HG02798 (cell line): Measurements from ENCODE around the gene RPL5.
A peak's percentile ranks its signal among the peaks of the same experiment; 100 is the strongest.
"Not testable (repeated sequence)": the region's sequence is repeated elsewhere in the genome, so short reads cannot be mapped to it uniquely, and the experiment has no call there.

ENCODE experiments used
- ATAC-seq: cut with Tn5 transposase; IDR thresholded peaks from one replicate; pipeline ENCODE4 v1.9.1; 2021; ENCODE audit warnings: mild to moderate bottlenecking; ENCODE audit not compliant: unreplicated experiment, poor library complexity

Gene RPL5

DNA sequence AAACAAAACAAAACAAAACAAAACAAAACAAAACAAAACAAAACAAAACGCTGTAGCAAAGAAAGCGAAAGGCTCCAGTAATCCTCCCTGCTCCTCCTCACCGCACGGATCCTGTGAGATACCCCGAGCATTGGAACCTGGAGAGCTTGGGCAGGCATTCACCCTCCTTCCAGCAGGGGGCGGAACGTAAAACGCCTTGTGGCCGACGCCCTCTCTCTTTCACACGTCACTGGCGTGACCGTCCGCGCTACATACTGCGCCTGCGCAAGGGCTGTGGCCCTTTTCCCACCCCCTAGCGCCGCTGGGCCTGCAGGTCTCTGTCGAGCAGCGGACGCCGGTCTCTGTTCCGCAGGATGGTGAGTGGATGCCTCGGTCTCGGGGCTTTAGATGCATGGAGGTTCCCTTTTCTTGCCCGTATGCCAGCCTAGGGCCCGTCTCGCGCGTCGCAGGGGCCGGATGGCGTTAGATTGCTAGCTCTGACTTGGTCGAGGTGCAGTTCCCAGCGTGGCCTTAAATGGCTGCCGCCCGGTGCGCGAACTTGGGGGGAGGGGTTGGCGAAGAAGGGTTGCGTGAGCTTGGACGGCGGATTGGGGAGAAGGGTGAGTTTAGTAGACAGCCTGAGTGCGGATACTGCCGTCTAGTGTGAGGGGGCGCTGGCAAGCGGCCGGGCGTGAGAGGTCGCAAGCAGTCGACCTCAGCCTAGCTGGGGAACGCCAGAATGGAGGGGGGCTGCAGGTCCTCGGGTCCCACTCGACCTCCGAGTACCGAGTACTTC is at the start of gene RPL5:
TSS of gene RPL5 (plus strand) at position 279 of the 775 bp plus-strand sequence. CDS start at position 354, 75 bp downstream.
- ATAC-seq: peak; percentile 95

DNA sequence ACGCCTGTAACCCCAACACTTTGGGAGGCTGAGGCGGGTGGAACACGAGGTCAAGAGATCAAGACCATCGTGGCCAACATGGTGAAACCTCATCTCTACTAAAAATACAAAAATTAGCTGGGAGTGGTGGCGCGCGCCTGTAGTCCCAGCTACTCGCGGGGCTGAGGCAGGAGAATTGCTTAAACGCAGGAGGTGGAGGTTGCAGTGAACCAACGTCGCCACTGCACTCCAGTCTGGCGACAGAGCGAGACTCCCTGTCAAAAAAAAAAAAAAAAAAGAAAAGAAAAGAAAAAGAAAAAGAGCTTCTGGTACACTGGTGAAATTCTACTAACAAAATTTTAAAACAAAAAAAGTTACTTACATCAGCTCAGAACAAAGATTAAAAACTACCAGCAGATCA is 48.3 kb upstream of the RPL5 start:
- not testable (repeated sequence) for ATAC-seq

DNA sequence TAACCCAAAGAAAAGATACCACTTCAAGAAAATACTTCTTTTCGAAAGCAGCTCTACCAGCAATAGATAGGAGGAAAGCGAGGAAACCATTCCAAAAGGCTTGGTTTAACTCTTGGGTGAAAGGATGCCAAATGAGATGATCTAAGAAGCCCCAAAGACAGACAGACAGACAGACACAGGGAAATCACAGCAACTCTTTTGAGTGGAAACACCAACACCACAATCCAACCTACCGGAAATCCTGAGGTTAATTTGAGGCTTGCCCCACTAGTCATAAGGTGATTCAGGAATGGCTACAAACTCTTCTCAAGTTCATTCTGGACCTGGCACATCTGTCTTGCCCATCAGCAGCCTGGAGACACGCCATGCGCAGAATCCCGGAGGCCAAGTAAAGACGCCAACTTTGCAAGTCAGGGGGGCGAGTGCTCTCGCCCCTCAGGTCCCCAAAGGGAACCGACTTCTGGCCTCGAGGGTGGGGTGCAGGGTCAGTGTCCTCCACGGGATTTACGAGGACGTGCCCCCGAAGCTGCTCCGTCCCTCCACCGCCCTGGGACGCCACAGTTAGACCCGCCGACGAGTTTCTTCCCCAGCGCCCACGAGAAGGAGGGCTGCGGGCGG is 47.7 kb upstream of the RPL5 start:
- ATAC-seq: no peak

DNA sequence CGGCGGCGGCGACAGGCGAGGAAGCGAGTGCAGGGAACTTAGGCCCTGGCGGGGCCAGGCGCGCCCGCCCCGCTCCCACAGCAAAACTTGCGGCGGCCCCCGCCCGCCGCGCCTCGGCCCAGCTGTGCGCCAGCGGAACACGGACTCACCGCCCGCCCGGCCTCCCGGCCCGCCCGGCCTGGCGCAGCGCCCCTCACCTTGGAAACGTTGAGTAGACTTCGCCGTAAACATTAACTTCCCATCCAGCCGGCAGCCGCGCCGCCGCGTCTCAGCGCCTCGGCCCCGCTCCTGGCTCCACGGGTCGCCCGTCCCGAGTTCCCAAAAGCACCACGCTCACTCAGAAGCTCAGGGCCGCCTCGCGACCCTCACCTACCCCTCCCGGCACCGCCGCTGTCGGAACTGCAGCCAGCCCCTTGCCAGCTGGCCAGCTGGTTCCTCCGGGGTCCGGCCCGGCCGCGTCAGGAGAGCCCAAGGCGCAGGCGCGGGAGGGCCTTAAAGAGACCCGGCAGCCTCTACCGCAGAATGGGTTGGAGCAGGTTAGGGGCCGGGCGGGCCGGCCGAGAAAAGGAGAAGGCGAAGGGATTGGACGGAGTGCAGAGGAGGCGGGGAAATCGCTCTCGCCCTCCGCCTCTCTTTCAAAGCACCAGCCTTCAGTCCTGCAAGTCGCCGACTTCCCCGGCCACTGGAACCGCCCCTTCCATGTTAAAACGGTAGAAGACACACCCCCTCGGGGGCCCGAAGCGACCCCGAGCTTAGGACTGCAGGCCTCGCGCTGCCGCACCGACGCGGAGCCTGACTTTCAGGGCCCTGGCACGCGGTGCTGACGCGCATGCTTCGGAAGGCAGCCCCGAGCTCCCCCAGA is 47.0 kb upstream of the RPL5 start, which contains the start of gene EVI5:
TSS of gene EVI5 (minus strand) at position 470 of the 862 bp plus-strand sequence. CDS start 48,562 bp downstream, outside the sequence.
- ATAC-seq: peak; percentile 97

DNA sequence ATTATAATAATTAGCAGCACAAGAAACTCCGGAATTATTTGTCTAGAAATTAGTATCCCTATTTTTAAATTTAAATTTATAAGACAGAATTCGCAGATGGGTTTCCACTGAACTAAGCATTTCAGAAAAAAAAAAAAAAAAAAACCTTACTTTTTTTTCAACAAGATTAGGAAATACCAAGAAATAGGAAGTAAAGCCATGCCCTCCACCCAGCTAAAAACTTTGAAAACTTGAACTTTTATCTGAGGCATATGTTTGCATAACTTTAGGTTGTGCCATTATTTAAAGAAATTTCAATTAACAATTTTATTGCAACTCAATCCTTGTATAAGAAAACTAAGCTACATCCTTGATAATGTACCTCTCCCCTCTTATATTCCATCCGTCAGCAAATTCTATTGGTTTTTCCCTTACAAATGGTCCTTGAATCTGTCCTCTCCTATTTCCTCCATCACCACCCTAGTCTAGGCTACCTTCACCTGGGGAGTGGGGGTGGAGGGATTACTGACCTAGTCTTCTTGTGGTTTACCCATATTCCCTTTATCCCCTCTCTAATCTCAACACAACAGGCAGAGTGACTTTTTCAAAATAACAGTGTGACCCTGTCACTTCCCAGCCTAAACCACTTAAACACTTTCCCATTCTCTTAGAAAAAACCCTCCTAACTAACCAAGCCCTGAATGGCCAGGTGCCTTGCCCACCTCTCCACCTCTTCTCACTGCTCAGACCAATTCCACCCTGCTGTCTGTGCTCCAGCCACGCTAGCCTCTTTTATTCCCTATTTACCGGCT is 45.5 kb upstream of the RPL5 start:
- no peak for ATAC-seq

DNA sequence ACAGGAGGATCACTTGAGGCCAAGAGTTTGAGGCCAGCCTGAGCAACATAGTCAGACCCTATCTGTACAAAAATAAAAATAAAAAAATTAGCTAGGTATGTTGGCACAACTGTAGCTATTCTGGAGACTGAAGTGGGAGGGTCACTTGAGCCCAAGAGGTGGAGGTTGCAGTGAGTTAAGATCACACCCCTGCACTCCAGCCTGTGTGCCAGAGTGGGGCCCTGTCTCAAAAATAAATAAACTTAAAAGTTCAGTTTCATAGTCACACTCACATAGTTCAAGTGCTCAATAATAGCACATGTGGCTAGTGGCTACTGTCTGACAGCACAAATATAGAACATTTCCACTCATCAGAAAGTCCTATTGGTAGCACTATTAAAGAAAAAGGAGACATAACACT is 41.8 kb upstream of the RPL5 start:
- no peak for ATAC-seq

DNA sequence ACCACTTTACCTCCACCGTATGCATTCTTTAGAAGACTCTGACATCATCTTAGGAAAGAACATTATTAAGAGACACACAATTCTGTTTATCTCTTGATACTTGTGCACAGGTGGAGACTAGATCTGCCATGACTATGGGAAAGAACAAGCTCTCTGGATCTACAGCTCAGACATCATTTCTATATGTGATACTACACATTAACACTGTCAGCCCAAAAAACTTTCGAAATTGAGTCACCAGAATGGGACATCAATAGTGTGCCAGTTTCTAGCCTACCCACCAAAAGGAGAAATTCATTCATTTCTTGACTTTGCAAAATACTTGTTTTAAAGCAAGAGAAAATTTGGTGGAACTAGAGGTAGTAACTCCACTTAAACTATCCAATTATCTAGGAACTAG is 41.0 kb upstream of the RPL5 start:
- ATAC-seq: no peak

DNA sequence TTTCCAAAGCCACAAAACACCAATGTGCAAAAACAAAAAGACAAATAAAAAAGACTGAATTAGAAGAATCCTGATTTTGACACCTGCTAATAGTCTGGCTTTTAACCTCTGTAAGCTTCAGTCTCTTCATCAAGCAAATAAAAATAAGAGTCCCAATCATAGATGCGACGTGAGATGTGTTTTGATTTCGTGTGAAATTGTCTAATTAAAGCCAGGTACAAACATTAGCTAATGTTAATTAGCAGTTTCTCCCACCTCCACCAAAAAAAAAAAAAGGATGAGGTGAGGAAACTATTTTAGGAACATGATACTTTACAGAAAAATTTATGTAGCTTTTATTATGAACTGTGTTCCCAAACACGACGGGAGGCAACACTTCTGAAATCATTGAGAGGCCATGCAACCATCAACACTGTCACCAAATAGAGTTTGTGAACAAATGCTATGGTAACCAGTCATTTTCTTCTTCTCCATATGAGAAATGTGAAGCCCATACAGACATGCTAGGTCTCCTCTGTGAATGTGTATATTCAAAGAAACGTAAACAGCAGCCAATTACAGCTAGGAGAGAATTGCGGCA is 40.3 kb upstream of the RPL5 start:
- ATAC-seq: no peak

DNA sequence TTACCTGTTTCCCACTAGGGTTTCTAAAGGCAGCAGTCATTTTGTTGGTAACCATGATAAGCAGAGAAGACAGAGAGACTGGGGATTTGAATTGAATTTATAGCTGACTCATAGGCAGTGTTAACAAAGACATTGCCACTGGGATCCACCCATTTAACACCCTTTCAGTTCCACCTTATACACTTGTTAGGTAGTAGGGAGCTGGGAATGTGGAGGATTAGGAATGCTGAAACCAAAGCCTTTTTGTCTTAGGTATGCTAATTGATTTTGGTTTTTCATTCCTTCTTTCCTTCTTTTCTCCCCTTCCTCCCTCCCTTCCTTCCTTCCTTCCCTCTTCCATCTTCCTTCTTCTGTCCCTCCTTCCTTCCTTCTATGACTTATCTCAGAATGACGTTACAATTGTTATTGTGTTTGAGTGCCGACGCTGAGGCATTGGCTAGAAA is 39.5 kb upstream of the RPL5 start:
- no peak for ATAC-seq

DNA sequence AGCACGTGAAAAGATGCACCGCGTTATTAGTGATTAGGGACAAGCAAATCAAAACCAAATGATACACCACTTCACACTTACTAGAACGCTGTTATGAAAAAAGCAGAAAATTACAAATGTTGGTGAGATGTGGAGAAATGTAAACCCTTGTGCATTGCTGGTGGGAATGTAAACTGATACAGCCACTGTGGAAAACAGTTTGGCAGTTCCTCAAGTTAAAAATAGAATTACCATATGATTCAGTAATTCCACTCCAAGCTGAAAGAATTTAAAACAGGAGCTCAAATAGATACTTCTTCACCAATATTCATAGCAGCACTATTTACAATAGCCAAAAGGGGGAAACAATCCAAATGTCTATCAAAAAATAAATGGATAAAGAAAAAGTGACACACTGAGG is 36.7 kb upstream of the RPL5 start:
- no peak for ATAC-seq

DNA sequence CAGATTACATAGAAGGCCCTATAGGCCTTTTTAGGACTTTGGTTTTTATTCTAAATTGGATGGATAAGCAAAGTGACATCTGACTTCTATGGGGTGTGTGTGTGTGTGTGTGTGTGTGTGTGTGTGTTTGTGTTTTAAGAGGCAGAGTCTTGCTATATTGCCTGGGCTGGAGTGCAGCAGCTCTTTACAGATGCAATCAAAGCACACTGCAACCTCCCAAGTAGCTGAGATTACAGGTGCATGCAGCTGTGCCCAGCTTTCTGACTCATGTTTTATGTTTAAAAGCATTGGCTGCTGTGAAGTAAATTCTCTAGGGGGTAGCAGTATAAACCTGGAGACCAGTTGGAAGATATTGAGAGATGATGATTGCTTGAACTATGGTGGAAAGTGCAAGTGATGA is 34.5 kb upstream of the RPL5 start:
- ATAC-seq: no peak

DNA sequence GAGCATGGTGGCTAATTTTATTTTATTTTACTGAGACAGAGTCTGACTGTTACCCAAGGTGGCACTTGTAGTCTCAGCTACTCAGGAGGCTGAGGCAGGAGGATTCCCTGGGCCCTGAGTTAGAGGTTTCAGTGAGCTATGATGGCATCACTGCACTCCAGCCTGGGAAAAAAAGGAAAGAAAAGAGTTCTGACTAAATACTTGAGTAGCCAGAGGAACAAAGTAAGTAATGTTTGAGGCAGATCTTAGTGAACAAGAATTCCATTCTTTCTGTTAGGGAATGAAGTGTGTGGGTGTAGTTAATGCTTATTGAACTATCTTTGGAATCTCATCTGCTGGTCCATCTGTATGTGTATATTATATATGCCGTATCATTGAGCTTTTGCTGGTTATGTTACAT is 33.9 kb upstream of the RPL5 start:
- no peak for ATAC-seq

DNA sequence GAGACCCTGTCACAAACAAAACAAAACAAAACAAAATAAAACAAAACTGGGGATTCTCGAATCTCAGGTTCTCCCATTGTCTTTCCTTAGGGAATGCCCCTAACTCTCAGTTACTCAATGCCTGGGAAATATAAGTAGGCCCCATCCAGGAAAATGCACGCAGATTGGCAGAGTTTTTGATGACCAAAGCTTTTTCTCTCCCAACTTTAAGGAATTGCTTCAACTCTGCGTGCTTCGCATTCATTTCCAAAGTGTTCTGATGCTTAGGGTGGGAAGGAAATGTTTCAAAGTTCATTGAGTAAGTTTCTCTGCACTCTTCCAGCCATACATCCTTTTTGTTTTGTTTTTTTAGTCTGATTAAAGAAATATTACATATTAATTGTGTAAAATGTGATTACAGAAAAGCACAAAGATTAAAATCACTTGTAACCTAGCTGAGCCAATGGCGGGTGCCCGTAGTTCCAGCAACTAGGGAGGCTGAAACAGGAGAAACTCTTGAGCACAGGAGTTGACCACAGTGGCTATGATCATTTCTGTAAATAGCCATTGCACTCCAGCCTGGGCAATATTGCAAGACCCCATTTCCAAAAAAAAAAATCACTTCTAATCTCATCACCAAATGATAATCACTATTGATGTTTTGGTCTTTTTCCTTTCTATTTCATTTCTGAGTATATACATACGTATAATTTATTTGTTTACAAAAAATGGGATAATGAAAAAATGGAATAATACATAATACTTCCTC is 28.5 kb upstream of the RPL5 start:
- no peak for ATAC-seq

DNA sequence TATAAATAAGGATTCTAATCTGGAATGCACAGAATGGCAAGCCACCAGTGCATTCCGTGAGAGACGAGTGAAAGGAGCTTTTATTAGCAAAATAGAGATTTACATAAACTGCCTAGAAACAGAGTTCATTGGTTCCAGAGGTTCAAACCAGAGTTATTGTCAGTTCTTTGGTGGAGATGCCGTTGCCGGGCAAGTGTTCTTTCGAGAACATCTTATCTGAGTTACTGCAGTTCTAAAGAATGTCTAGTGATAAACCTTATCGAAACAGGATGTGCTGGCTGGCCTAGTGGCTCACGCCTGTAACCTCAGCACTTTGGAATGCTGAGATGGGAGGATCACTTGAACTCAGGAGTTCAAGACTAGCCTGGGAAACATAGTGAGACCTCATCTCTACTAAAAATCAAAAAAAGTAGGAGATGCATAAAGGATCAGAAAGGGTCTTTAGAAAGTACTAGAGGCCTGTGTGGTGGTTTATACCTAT is 27.1 kb upstream of the RPL5 start:
- no peak for ATAC-seq

DNA sequence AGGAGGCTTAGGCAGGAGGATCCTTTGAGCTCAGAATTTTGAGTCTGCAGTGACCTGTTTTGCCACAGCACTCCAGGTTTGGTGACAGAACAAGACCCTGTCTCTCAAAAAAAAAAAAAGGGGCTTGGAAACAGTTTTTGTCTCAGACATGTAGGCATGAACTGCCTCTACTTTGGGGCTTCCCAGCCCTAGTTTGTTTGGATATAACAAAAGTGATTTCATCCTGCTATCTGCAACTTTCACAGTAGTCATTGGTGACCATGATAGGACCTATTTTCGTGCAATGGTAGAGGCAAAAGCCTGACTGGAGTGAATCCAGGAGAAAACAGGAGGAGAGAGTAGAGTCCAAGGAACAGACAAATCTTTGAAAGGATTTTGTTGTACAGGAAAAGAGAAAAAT is 26.6 kb upstream of the RPL5 start:
- no peak for ATAC-seq

DNA sequence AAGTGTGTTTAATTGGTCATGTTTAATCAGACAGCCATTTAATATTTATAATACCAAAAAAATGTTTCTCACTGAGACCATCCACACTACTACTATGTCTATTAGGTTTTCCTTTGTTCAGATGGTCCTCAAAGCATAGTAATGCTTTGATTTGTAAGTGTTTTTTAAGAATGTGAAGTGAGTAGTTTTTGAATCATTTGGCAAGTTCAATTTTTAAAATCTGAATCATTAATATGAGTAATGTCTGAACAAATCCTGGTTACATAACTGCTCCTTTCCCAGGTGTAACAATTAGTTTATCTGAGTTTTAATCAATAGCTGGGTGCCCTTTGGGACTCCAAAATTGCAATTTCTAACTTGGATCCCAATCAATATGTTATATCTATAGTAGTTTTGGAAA is 23.5 kb upstream of the RPL5 start:
- ATAC-seq: no peak

DNA sequence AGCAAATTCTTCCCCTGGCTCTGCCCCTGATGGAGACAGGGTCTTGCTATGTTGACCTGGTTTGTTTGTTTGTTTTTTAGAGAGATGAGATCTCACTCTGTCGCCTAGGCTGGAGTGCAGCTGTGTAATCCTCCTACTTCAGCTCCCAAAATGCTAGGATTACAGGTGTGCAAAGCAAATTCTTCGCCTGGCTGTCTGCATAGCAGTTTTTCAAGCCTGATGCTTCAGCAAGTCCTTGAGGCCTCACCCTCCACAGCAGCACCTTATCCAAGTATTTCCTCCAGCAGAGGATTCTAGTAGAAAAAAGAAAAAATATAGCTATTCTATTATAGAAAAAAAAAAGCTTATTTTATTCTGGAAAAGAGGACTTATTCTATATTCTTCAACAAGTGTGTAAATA is 15.1 kb upstream of the RPL5 start:
- ATAC-seq: no peak

DNA sequence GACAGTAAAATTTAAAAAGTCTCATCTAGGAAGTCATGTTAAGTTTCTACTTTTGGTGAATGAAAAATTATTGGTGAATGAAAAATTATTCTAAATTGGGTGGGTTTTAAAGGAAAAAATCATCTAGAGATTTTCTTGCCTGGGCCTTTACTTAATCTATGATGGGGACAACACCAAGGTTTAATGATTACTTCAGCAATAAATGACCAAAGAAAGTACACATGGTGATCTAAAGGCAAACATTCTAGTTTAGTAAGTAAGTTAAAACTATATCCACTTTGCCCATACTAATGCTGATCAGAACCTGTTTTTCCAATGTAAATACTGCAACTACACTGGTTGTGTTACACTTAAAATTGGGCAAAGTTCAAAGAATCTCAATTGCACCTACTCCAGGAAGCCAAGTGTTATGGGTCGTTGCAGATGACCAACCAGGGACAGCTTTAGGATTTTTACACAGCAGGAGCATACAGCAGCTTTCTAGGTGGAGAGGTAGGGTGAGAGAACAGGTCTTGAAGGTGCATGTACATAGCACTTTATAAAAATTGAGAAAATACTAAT is 14.6 kb upstream of the RPL5 start:
- ATAC-seq: no peak
